ENCODE data around the gene FCRL3.

FCRL3 gene

DNA sequence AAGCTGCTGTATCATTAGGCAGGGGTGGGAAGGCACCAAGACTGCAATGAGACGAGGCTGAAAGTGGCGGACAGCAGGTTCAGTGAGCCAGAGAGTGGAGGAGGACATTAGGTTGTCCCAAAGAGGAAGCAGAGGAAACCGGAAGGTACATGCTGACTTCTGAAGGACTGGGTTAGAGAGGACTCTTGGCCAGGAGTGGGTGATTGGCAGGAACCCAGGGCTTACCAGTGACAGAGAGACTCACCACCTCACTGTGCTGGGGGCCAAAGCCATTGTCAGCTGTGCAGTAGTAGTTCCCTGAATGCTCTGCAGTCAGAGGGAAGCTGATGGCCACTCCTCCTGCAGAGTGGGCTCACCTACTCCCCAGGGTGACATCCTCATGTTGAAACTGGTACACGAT, 60.8 kb downstream of the FCRL3 start:
- in situ Hi-C loops (cut with MboI; ENCODE audit: low pct_unique_long_range_greater_than_20kb, low sequenced_read_pairs, unreplicated experiment): no loop called here
- TF ChIP-seq, protein P1, sequence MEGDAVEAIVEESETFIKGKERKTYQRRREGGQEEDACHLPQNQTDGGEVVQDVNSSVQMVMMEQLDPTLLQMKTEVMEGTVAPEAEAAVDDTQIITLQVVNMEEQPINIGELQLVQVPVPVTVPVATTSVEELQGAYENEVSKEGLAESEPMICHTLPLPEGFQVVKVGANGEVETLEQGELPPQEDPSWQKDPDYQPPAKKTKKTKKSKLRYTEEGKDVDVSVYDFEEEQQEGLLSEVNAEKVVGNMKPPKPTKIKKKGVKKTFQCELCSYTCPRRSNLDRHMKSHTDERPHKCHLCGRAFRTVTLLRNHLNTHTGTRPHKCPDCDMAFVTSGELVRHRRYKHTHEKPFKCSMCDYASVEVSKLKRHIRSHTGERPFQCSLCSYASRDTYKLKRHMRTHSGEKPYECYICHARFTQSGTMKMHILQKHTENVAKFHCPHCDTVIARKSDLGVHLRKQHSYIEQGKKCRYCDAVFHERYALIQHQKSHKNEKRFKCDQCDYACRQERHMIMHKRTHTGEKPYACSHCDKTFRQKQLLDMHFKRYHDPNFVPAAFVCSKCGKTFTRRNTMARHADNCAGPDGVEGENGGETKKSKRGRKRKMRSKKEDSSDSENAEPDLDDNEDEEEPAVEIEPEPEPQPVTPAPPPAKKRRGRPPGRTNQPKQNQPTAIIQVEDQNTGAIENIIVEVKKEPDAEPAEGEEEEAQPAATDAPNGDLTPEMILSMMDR (IDR thresholded peaks at IDR 0.05; ENCODE audit: extremely low read depth, insufficient read depth, missing control alignments): no peak
- DNase-seq (ENCODE audit: low spot score): no peak

DNA sequence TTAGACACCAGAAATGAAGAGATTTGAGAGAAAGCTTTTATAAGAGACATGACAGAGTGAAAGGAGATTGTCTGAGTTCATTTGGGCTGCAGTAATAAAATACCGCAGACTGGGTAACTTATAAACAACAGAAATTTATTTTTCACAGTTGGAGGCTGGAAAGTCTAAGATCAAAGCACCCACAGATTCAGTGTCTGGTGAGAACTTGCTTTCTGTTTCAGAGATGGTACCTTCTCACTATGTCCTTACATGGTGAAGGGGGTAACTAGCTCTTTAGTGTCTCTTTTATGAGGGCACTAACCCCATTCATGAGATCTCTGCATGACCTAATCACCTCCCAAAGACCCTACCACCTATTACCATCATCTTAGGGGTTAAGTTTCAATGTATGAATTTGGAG, 71.8 kb downstream of the FCRL3 start:
- TF ChIP-seq, protein P1 (IDR thresholded peaks at IDR 0.05; ENCODE audit: extremely low read depth, insufficient read depth, missing control alignments): no peak
- in situ Hi-C loops (cut with MboI; ENCODE audit: low pct_unique_long_range_greater_than_20kb, low sequenced_read_pairs, unreplicated experiment): no loop called here

More for the DNA sequence above, 71.8 kb downstream of the FCRL3 start:
- no peak for DNase-seq (ENCODE audit: low spot score)

All from GM13977 (cell line).